ENCODE measurements around the gene NPR2. TPM values are rescaled to one million over a fixed set of nuclear protein-coding genes. Genes with fewer than 3 reads are reported as not detected.

NPR2 gene
- total and polyA plus RNA-seq, 2 experiments from 2014 or later = 12.2 to 13.9 TPM

DNA sequence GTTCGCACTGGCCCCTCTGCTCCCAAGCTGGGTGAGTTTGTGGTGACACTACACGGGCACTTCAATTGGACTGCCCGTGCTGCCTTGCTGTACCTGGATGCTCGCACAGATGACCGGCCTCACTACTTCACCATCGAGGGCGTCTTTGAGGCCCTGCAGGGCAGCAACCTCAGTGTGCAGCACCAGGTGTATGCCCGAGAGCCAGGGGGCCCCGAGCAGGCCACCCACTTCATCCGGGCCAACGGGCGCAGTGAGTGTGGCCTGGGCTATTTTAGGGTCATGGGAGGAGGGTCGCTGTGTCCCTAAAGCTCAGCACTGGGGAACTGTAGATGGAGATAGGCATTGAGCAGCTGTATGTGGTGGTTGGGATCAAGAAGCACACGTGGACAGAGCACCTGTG is 1.4 kb downstream of the NPR2 start:
- Histone ChIP-seq H3K4me2 (peak overlapping the region; percentile 91), H4K20me1 (ENCODE audit: insufficient read depth, poor library complexity, severe bottlenecking) (no peaks in the 10 kb centered on the region), H3K27me3 (no peaks in the 10 kb centered on the region), H3K79me2 (no peaks in the 10 kb centered on the region), H3K9me3 (ENCODE audit: low read depth) (no peaks in the 10 kb centered on the region), H3K9me2 (replicated peaks; ENCODE audit: insufficient read depth) (no peaks in the 10 kb centered on the region), H3K27ac (no peak overlapping the region), H2AFZ (no peak overlapping the region), H3K36me3 (replicated peaks; ENCODE audit: insufficient read depth, low read depth) (no peaks in the 10 kb centered on the region), H3K4me3 (no peak overlapping the region), H3K4me1 (ENCODE audit: insufficient read depth) (peaks cover 15% of the 10 kb centered on the region)
- DNase-seq (ENCODE audit: low spot score) = no peak
- TF ChIP-seq EZH2 (IDR thresholded peaks at IDR 0.05; ENCODE audit: borderline replicate concordance) (no peak), CTCF (IDR thresholded peaks at IDR 0.05; ENCODE audit: poor library complexity) (no peak), EZH2phosphoT487 (IDR thresholded peaks at IDR 0.05; ENCODE audit: low read depth, severe bottlenecking, unreplicated experiment) (no peak)
- WGBS (ENCODE audit: low lambda C conversion rate, missing lambda C conversion rate) = 95% methylated on average over 14 of the region's 14 CpGs

DNA sequence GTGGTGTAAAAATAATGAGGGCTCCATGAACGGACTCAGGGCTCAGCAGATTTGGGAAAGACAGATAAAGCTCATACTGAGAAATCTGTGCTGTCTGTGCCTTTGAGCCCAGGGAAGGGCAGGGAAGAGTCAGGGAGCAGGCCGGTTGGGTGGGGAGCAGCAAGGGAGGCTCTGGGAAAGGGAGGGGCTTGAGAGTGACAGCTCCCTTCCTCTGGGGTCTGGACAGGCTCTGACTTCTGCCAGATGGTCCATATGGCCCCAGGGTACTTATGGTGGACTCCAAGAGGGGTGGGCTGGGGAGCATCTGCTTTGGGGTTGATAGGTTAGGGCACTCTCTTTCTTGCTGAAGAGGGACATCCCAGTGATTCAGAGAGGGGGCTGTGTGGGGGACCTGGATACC is 2.1 kb downstream of the NPR2 start:
- WGBS (ENCODE audit: low lambda C conversion rate, missing lambda C conversion rate) = 65% methylated on average over 2 of the region's 2 CpGs
- no peaks in the 10 kb centered on the region for H3K36me3 ChIP-seq (replicated peaks; ENCODE audit: insufficient read depth, low read depth)
- no peak overlapping the region for H3K4me3 ChIP-seq
- no peak for DNase-seq (ENCODE audit: low spot score)
- peaks cover 15% of the 10 kb centered on the region for H3K4me1 ChIP-seq (ENCODE audit: insufficient read depth)
- H3K27ac ChIP-seq = no peak overlapping the region
- peak overlapping the region; percentile 91 for H3K4me2 ChIP-seq
- H4K20me1 ChIP-seq (ENCODE audit: insufficient read depth, poor library complexity, severe bottlenecking) = no peaks in the 10 kb centered on the region
- H3K79me2 ChIP-seq = no peaks in the 10 kb centered on the region
- H3K9me2 ChIP-seq (replicated peaks; ENCODE audit: insufficient read depth) = no peaks in the 10 kb centered on the region
- TF ChIP-seq EZH2phosphoT487 (IDR thresholded peaks at IDR 0.05; ENCODE audit: low read depth, severe bottlenecking, unreplicated experiment) = no peak
- H2AFZ ChIP-seq = no peak overlapping the region
- no peaks in the 10 kb centered on the region for H3K27me3 ChIP-seq
- no peaks in the 10 kb centered on the region for H3K9me3 ChIP-seq (ENCODE audit: low read depth)

GRCh38 chr9:35795695-35796094 is 4.3 kb downstream of the NPR2 start:
- Histone ChIP-seq H3K36me3 (replicated peaks; ENCODE audit: insufficient read depth, low read depth) (no peaks in the 10 kb centered on the region), H4K20me1 (ENCODE audit: insufficient read depth, poor library complexity, severe bottlenecking) (no peaks in the 10 kb centered on the region), H3K9me3 (ENCODE audit: low read depth) (no peaks in the 10 kb centered on the region), H3K4me3 (no peak overlapping the region), H2AFZ (no peak overlapping the region), H3K27ac (no peak overlapping the region), H3K9me2 (replicated peaks; ENCODE audit: insufficient read depth) (no peaks in the 10 kb centered on the region), H3K27me3 (no peaks in the 10 kb centered on the region), H3K4me1 (ENCODE audit: insufficient read depth) (peaks cover 11% of the 10 kb centered on the region), H3K4me2 (no peak overlapping the region), H3K79me2 (no peaks in the 10 kb centered on the region)
- no peak for DNase-seq (ENCODE audit: low spot score)
- TF ChIP-seq EZH2phosphoT487 (IDR thresholded peaks at IDR 0.05; ENCODE audit: low read depth, severe bottlenecking, unreplicated experiment) = no peak
- TF ChIP-seq CTCF (IDR thresholded peaks at IDR 0.05; ENCODE audit: poor library complexity) = no peak
- no peak for TF ChIP-seq EZH2 (IDR thresholded peaks at IDR 0.05; ENCODE audit: borderline replicate concordance)

GRCh38 chr9:35797311-35798109 is 6.1 kb downstream of the NPR2 start:
- H3K79me2 ChIP-seq = no peaks in the 10 kb centered on the region
- H3K27me3 ChIP-seq = no peaks in the 10 kb centered on the region
- H3K4me3 ChIP-seq = no peak overlapping the region
- 95% methylated on average over 6 of the region's 6 CpGs for WGBS (ENCODE audit: low lambda C conversion rate, missing lambda C conversion rate)
- no peak overlapping the region for H3K27ac ChIP-seq
- TF ChIP-seq EZH2phosphoT487 (IDR thresholded peaks at IDR 0.05; ENCODE audit: low read depth, severe bottlenecking, unreplicated experiment) = no peak
- TF ChIP-seq EZH2 (IDR thresholded peaks at IDR 0.05; ENCODE audit: borderline replicate concordance) = no peak
- TF ChIP-seq CTCF (IDR thresholded peaks at IDR 0.05; ENCODE audit: poor library complexity) = no peak
- H3K9me2 ChIP-seq (replicated peaks; ENCODE audit: insufficient read depth) = no peaks in the 10 kb centered on the region
- peaks cover 6% of the 10 kb centered on the region for H3K4me1 ChIP-seq (ENCODE audit: insufficient read depth)
- no peak overlapping the region for H2AFZ ChIP-seq
- no peak for DNase-seq (ENCODE audit: low spot score)
- H4K20me1 ChIP-seq (ENCODE audit: insufficient read depth, poor library complexity, severe bottlenecking) = no peaks in the 10 kb centered on the region
- no peaks in the 10 kb centered on the region for H3K36me3 ChIP-seq (replicated peaks; ENCODE audit: insufficient read depth, low read depth)
- H3K4me2 ChIP-seq = no peak overlapping the region
- no peaks in the 10 kb centered on the region for H3K9me3 ChIP-seq (ENCODE audit: low read depth)

Measured in hepatocyte (in vitro differentiated cells).